HG03280 (cell line): ENCODE measurements around the gene NPEPL1.
"Not testable (repeated sequence)": the region's sequence is repeated elsewhere in the genome, so short reads cannot be mapped to it uniquely, and the experiment has no call there.

Experiments used
- ATAC-seq: cut with Tn5 transposase; IDR thresholded peaks from one replicate; pipeline ENCODE4 v1.9.1; 2021; ENCODE audit warnings: mild to moderate bottlenecking, moderate library complexity; ENCODE audit not compliant: unreplicated experiment

The NPEPL1 gene, protein sequence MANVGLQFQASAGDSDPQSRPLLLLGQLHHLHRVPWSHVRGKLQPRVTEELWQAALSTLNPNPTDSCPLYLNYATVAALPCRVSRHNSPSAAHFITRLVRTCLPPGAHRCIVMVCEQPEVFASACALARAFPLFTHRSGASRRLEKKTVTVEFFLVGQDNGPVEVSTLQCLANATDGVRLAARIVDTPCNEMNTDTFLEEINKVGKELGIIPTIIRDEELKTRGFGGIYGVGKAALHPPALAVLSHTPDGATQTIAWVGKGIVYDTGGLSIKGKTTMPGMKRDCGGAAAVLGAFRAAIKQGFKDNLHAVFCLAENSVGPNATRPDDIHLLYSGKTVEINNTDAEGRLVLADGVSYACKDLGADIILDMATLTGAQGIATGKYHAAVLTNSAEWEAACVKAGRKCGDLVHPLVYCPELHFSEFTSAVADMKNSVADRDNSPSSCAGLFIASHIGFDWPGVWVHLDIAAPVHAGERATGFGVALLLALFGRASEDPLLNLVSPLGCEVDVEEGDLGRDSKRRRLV

DNA sequence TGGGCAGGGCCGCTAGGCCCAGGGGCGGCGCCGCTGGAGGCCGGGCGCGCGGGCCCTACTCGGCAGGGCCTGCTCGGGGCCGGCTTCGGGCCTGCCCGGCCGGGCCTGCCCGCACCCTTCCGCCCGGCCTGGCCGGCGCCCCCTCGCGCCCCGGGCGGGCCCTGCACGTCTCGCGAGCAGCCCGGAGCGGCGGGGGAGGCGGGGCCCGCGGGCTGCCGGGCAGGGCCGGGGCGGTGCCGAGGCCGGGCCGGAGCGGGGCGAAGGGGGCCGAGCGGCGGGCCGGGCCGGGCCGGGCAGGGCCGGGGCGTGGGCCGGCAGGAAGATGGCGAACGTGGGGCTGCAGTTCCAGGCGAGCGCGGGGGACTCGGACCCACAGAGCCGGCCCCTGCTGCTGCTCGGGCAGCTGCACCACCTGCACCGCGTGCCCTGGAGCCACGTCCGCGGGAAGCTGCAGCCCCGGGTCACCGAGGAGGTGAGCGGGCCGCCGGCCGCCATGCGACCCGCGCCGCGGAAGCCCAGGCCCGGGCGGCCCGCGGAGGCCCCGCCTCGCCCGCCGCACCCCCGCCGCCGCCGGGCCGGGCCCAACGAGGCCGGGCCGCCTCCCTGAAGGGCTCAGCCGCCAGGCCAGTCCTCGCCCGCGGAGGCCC is at the start of gene NPEPL1:
Gene NPEPL1 (plus strand): TSS at position 222 of the 647 bp plus-strand sequence. CDS start 101 bp downstream, at position 323.
- peak; percentile 91 for ATAC-seq

DNA sequence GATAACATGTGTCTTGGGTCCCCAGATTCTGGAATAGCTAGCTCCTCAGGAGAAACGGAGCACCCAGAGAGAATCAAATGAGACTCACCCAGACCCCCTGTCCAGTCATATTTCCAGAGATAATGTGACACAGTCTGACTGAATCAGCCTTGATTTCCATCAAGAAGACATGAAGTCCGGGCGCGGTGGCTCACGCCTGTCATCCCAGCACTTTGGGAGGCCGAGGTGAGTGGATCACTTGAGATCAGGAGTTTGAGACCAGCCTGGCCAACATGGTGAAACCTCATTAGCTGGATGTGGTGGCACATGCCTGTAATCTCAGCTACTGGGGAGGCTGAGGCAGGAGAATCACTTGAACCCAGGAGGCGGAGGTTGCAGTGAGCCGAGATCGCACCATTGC is 49.7 kb upstream of the NPEPL1 start:
- ATAC-seq: not testable (repeated sequence)

DNA sequence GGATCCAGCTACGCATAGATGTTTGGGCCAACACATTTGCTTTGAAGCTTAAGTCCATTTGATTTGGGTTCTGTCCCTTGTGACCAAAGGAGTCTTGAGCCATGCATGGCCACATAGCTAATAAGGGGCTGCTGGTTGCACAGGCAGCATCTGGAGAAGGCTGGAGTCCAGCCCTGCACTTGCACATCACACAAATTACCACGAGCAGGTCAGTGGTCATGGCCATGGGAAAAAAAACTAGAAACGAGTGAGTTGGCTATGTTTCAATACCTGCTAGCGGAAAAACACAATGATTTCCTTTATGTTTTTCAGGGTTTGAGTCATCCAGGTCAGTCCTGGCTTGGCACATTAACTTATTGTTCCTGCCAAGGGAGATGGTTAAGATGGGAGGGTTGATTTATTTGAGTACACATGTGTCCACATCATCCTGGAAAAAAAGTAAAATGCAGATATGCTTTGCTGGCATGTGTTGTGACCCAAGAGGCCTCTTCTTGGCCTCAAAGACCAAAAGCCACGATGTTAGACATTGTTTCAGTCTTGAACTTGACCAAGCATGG is 47.1 kb upstream of the NPEPL1 start:
- no peak for ATAC-seq

DNA sequence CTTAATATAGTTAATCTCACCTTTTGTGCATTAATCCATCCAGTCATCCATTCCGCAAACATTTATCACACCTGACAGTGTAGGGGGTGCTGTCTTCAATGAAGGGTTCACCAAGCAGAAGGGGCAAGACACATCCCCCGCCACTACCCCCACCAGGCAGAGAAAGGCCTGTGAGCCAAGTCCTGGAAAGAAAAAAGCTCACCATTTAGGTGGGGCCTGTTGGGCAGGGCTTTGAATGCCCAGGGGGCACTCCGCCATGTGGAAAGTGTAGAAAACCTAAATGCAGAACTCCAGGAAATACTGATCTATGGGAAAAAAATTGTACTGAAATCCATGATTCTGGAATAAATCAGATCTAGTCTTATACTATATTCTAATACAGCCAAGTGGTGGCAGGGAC is 46.3 kb upstream of the NPEPL1 start:
- no peak for ATAC-seq

DNA sequence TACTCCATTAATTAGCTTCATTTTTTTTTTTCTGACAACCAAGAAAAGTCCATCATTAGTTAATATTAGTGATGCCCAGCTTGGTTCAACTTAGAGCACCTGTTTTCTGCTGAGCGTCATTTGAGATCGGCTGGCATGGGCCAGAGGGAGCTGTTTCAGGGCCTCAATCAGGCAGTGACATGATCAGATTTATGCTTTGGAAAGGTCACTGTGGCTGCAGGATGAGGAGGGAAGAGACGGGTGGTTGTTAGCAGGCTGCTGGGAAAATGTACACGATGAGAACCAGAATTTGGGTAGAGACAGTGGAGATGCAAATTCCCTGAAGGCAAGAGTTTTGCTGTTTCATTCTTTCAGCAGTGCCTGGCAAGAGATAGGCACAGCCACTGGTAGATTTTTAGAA is 45.9 kb upstream of the NPEPL1 start:
- no peak for ATAC-seq

DNA sequence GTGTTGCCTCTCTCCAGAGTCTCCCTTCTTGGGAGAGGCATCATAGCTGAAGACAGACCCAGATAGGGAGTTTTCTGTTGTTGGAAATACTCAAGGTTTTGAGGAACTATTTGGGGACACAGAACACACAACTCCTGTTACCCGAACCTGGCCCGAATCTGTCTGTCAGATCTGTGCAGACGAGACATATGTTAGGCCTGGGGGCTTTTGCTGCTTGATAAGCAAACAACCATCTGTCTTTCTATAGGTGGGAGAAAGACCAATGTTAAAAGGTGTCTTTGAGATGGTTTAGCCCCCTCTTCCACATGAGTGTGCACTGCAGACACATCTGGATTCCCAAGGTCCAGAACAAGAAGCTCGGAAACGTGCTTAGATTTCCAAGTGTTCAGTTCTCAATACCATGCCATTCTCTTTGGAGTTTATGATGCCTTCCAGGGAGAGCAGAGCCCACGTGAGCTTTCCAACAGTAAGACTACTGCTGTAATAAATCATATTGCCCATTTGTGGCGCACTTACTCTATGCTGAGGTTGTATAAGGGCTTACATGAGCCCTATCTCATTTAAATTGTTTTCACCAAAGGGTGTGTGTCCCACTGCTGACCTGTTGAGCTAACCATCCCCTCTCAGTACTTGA is 45.3 kb upstream of the NPEPL1 start:
- no peak for ATAC-seq

DNA sequence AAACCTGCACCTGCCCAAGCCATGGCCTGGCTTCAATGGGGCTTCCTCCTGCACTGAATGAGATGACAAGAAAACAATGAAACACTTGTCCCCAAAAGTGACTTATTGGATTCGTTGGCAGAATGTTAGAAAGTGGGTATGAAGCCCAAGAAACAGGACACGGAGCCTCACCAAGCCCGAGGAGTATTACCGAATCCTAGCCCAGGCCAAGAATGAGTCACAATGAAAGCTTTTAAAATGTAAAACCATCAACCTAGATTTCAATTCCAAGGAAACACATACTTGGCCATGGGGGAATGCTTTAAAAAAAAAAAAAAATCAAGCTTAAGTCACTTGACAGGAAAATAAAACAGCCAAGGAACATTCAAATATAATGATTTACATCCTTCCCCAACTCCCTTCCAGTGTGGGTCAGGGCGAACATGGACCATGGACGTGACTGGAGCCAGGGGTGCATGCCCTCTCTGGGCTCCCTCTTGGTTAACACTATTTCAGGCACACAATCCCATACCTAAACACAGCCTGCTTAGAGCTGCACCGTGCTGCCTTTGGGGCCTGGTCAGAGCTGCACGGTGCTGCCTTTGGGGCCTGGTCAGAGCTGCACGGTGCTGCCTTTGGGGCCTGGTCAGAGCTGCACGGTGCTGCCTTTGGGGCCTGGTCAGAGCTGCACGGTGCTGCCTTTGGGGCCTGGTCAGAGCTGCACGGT is 44.7 kb upstream of the NPEPL1 start:
- no peak for ATAC-seq

DNA sequence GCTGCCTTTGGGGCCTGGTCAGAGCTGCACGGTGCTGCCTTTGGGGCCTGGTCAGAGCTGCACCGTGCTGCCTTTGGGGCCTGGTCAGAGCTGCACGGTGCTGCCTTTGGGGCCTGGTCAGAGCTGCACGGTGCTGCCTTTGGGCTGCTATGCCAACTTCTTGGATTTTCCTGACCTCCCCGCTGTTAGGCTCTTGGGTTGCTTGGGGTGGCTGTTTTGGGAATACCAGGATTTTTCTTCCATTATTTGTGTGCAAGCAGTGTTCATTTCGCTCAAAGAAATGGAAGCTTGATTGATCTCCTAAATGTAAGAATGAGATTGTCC is 44.1 kb upstream of the NPEPL1 start:
- ATAC-seq: not testable (repeated sequence)

DNA sequence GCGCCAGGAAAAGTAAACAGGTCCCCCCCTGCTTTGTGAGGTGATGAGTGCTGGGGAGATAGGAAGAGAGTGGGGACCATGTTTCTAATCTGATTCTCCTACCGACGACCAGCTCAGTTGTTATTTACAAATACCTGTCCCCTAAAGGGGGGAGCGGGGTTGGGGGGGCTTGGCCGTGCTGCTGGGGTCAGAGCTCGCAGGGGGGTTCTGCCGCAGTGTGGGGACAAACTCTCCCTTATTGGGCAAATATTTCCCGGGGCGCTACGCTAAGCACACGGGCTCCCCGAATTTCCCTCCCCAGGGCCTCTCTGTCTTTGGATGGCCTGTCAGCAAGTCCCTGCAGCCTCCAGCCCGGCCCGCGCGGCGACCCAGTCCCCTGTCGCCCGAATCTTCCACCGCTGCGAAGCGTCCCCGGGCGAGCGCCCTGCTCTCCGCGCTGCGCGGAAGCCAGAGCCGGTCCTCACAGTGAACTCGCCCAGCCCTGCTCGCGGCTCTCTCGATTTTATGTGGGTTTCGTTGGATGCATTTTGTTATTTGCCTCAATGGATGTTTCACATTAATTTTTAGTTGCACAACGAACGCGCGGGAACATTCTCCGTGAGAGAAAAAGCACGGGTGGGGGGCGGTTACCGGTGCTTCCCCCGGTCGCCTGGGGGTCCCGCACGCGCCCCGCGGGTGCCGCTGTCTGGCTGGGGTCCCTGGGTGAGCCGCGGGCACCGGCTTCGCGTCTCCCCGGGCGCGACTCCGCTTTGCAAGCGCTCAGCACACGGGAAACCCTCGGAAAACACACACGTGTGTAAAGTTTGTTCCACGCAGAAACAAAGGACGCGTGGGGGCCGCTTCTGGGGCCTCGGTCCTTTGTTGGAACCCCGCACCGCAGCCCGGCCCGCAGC is 43.1 kb upstream of the NPEPL1 start:
- ATAC-seq: no peak

DNA sequence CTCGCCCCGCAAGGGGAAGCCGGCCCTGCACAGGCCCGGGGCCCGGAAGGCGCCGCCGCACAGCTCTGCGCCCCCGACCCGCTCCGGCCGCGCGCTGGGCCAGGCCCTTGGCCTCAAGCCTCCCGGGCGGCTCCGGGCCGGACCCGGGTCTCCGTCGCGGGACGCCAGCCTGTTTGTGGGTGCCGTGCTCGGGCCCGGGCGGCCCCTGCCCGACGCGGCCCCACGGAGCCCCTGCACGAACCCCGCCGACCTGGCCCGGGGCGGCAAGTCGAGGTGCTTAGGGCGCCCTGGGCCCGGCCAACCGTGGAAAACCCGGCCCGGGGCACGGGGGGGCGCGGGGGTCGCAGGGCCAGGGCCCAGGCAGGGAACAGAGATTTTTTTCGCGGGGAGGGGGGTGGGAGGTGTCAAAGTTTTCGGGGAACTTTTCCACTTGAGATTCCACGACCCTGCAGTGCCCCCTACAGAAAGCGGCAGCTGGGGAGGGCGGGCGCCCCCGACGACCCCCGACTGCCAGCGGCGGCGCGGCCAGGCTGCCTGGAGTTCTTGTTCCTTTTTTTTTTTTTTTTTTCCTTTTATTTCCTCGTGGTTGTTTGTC is 42.3 kb upstream of the NPEPL1 start:
- ATAC-seq: peak; percentile 20

DNA sequence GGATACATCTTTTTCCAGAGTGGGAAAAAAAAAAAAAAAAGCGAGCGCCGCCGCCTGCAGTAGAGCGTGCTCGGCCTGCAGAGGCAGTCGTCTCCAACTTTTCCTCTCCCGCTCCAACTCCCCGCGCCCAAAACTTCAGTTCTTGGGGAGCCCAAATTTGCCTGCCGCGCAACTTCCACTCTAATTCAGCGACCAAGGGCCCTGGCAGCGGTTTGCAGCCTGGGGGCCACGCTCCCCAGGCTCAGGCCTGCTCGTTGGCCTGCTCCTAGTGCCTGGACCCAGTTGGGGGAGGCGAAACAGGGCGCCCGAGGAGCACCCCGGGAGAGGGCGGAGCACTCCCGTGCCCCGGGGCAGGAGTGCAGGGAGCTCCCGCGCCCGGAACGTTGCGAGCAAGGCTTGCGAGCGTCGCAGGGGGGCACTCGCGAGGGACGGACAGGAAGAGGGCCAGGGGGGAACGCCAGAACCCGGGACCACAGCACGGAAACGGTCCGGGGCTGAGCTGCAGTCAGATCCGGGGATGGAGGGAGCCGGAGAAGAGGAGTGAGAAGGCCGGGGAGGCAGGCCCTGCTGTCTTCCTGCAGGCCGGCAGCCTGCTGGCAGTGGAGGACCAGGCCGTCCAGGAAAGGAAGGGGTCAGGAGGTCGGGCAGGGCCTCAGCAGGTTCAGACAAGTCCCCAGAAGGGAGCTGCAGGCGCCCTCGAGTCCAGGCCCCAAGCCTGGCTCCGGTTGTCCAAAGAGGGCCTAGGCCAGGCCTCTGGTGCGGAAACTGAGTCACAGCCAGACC is 41.6 kb upstream of the NPEPL1 start, which contains the start of gene STX16:
Gene STX16 (plus strand): TSS at position 508 of the 783 bp plus-strand sequence. CDS start 724 bp downstream, outside the sequence.
- ATAC-seq: peak; percentile 66

DNA sequence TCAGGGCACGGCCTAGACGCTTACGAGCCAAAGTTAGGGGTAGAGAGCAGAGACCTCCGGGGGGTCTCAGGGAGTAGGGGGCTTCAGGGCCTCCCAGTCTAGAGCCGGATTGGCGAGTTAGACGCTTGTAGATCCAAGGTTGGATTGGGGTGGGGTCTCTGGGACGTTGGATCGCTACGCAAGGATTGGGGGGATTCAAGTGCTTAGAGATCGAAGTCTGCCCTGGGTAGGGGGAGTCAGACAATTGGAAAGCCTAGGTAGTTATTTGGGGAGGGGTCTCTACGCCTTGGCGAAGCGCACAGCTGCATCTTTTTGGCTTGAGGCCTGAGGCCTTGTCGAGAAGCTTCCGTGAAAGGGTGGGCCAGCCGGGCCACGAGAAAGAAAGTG is 41.0 kb upstream of the NPEPL1 start:
- no peak for ATAC-seq

DNA sequence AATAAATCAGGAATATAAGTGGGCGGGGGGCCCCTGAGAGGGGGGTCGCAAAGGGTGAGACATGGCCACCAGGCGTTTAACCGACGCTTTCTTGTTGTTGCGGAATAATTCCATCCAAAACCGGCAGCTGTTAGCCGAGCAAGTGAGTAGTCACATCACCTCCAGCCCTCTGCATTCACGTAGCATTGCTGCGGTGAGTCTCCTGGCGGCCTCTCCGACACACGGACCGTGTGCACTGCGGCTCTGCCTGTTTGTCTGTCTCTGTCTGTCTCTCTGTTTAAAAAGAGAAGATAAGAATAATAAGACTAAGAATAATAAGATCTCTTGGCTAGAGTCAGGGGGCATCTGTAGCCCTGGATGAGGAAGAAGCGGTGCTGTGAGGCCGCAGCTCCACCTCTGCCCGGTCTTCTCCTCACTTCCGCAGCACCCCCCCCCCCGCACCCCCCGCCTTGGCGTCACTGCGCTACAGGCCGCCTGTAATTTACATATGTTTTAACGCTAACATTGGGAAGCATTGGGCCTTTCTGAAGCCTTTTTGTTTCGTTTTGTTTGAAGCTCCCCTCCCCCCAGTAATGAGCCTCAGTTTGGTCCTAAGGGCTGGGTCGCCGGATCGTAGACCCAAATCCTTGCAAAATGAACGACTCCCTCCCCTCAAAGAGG is 40.5 kb upstream of the NPEPL1 start:
- ATAC-seq: peak; percentile 47

DNA sequence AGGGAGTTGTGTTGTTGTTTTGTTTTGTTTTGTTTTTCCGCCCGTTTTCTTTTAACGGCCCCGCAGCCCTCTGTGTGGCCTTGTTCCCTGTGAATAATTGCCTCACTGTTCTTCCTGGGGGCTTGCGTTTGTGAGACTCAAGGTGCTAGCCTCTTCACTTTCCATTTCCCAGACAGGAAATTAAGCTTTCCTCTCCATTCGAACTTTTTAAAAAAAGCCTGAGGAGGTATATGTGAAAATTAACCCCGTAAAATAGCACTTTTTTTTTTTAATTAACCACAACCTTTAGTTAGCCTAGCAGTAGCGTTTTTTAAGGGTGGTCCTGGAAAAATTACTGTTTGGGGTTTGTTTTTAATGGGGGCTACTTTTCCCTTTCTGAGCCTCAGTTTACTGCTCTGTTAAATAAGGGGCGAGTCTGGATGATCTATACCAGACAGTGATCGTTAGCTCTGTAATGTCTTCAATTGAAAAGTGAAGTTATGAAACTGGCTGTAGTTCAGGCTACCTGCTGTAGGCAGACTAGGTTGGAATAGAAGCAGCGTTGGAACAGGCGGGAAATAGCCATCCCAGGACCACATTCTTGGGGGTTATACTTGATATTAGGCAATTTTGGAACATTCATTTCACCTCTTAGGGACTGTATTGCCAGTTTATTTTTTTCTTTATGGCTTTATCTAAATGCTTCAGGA is 39.9 kb upstream of the NPEPL1 start:
- peak; percentile 6 for ATAC-seq

DNA sequence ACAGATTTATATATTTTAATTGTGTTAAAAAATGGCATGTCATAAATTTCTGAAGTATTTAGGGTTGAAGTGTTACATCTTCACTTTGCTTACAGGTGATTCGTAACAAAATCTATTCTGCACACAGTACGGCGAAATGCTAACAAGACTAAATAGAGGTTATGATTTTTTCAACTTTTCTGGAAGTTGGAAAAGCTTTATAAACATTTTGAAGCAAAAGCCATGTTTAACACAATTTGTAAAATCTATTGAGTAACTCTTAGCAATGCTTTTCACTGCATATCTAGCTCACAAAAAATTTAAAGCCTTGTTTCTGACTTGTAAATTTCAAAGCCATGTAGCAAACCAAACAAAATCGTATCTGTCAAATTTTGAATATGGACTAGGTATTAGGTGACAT is 38.3 kb upstream of the NPEPL1 start:
- no peak for ATAC-seq

DNA sequence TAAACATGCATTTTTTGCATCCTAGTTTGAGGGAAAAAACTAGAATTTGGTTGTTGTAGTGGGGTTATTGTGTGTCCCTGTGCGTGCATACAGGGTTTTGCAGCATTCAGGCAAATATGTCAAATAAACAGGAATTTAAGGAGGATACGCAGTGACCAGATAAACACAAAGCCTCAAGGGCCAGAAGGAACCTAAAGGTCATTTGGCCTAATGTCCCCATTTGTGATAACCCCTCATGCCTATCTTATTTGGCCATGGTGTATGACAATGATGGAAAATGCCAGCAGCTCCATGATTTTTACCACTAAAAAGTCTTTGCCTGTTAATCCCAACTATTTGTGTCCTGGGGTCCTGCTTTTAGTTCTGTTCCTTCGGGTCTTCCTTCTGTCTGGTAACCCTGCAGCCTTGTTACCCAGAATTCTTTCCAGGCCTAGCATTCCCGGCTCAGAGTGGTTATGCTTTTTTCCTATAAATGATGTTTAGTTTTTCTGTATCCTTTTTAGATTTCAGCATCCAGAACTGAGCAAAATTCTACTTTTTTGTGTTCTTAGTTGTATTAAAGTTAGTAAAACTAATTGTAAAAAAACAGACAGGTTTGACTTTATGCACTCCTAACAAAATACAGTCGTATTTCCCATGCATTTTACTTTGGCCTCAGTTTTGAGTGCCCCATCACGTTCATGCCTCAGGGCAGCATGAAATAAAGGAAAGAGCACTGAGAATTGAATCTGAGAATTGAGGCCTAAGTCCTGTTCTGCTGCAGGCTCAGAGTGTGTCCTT is 37.1 kb upstream of the NPEPL1 start:
- no peak for ATAC-seq

DNA sequence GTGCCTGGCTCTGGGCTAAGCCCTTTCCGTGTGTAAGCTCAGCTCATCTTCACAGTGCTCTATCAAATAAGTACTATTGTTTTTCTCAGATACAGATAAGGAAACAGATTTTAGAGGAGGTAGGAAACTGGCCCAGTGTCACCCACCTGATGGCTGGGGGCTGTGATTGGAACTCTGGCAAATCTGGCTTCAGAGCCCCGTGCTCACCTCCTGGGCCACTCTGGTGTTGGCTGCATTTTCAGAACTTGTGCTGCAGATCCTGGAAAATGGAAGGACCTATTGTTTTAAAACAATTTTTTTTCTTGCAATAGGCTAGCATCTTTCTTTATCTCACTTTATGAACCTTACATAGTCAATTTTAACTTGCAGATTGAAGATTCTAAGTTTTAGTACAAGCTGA is 35.8 kb upstream of the NPEPL1 start:
- ATAC-seq: no peak
